Duodenal mucosa (tissue), 2 donors: ENCODE data around the gene PTPRG.

Experiments used
- H3K27ac ChIP-seq: one replicate; pipeline ENCODE4 v1.7.0; 2013; ENCODE audit warnings: low read depth, low read length
- H3K27me3 ChIP-seq, 2 donors: one replicate each; pipeline ENCODE4 v1.7.0; 2013; ENCODE audit warnings: low read length in 2 of 2, control low read depth in 1 of 2; ENCODE audit not compliant: insufficient read depth in 2 of 2, control insufficient read depth in 1 of 2
- H3K36me3 ChIP-seq, 2 donors: one replicate each; pipeline ENCODE4 v1.7.0; 2013; ENCODE audit warnings: low read length in 2 of 2, control low read depth in 1 of 2; ENCODE audit not compliant: insufficient read depth in 2 of 2, control insufficient read depth in 1 of 2
- H3K4me1 ChIP-seq, 2 donors: one replicate each; pipeline ENCODE4 v1.7.0; 2013; ENCODE audit warnings: low read length in 2 of 2, control low read depth in 1 of 2; ENCODE audit not compliant: insufficient read depth in 2 of 2, control insufficient read depth in 1 of 2
- H3K4me3 ChIP-seq, 2 donors: one replicate each; pipeline ENCODE4 v1.7.0; 2013; ENCODE audit warnings: low read length in 2 of 2, low read depth in 1 of 2
- H3K9ac ChIP-seq, 2 donors: one replicate each; pipeline ENCODE4 v1.7.0; 2013; ENCODE audit warnings: low read length in 2 of 2, low read depth in 1 of 2
- H3K9me3 ChIP-seq, 2 donors: one replicate each; pipeline ENCODE4 v1.7.0; 2013; ENCODE audit warnings: low read length in 2 of 2, control low read depth in 1 of 2; ENCODE audit not compliant: control insufficient read depth in 1 of 2

The PTPRG gene

GRCh38 chr3:62266668-62267283, 705.4 kb downstream of the PTPRG start:
- Histone ChIP-seq H3K27ac (no peak overlapping the region), H3K27me3 (no peaks in the 10 kb centered on the region), H3K4me3 (no peak overlapping the region), H3K36me3 (peaks cover 0 to 14% of the 10 kb centered on the region in 2 donors), H3K4me1 (no peaks in the 10 kb centered on the region), H3K9ac (no peak overlapping the region), H3K9me3 (no peaks in the 10 kb centered on the region)

GRCh38 chr3:62276658-62277180, 715.3 kb downstream of the PTPRG start:
- H3K36me3 ChIP-seq: peaks cover 5 to 17% of the 10 kb centered on the region in 2 donors
- H3K27ac ChIP-seq: no peak overlapping the region
- H3K4me3 ChIP-seq: no peak overlapping the region
- H3K4me1 ChIP-seq: no peaks in the 10 kb centered on the region
- no peaks in the 10 kb centered on the region for H3K27me3 ChIP-seq
- no peak overlapping the region for H3K9ac ChIP-seq
- H3K9me3 ChIP-seq: no peaks in the 10 kb centered on the region

GRCh38 chr3:62277450-62277849, 716.1 kb downstream of the PTPRG start:
- Histone ChIP-seq H3K4me3 (no peak overlapping the region), H3K9me3 (no peaks in the 10 kb centered on the region), H3K4me1 (no peaks in the 10 kb centered on the region), H3K27me3 (no peaks in the 10 kb centered on the region), H3K9ac (no peak overlapping the region), H3K27ac (no peak overlapping the region), H3K36me3 (peaks cover 5 to 17% of the 10 kb centered on the region in 2 donors)

- H3K4me1 ChIP-seq: no peaks in the 10 kb centered on the region
- H3K9ac ChIP-seq: no peak overlapping the region
- peaks cover 5 to 17% of the 10 kb centered on the region in 2 donors for H3K36me3 ChIP-seq
- no peaks in the 10 kb centered on the region for H3K27me3 ChIP-seq
- H3K4me3 ChIP-seq: no peak overlapping the region
- H3K9me3 ChIP-seq: no peaks in the 10 kb centered on the region
- H3K27ac ChIP-seq: no peak overlapping the region
Measured at GRCh38 chr3:62277986-62278385, 716.6 kb downstream of the PTPRG start.

DNA sequence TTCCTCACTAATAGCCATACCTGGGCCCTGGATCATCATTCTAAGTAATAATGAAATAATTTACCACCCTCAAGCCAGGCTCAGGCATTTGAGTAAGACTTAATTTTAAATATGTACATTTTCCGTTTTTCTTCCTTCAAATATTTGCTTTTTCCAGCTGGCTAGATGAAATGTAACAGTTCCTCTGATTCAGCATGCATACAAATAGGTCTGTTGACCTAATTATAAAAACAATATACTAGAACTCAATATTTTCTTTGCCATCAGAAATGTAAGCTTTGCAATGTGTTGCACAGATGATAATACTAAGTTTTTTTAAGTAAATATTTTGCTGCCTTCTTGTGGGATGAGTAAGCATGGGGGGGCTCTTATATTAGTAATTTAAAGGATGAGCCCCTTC, 720.4 kb downstream of the PTPRG start:
- Histone ChIP-seq H3K4me1 (no peaks in the 10 kb centered on the region), H3K36me3 (peaks cover 0 to 6% of the 10 kb centered on the region in 2 donors), H3K27ac (no peak overlapping the region), H3K9me3 (no peaks in the 10 kb centered on the region), H3K4me3 (no peak overlapping the region), H3K27me3 (no peaks in the 10 kb centered on the region), H3K9ac (no peak overlapping the region)

- Histone ChIP-seq H3K27me3 (no peaks in the 10 kb centered on the region), H3K36me3 (no peaks in the 10 kb centered on the region), H3K4me3 (no peak overlapping the region), H3K4me1 (no peaks in the 10 kb centered on the region), H3K9ac (no peak overlapping the region), H3K27ac (no peak overlapping the region), H3K9me3 (no peaks in the 10 kb centered on the region)
Measured at GRCh38 chr3:62284442-62284841, 723.1 kb downstream of the PTPRG start.

- Histone ChIP-seq H3K4me3 (no peak overlapping the region), H3K4me1 (no peaks in the 10 kb centered on the region), H3K36me3 (peaks cover 0 to 2% of the 10 kb centered on the region in 2 donors), H3K9ac (no peak overlapping the region), H3K27me3 (no peaks in the 10 kb centered on the region), H3K9me3 (no peaks in the 10 kb centered on the region), H3K27ac (no peak overlapping the region)
Measured at GRCh38 chr3:62287392-62287927, 726.1 kb downstream of the PTPRG start.

DNA sequence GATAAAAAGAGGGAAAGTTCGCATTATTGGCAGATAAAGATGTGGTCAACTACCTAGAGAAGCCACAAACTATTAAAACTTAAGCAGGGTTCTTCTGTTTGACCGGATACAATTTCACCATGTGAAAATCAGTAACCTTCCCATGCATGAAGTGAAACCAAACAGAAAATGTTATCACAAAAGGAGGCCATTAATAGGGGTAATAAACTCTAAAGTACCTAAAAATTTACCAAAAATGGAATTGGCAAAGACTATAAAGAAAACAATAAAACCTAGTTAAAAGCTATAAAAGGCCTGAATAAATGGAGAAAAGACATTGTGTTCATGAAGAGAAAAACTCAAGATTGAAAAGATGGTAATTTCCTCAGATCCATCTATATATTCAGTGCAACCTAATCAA, 728.6 kb downstream of the PTPRG start:
- peaks cover 0 to 5% of the 10 kb centered on the region in 2 donors for H3K36me3 ChIP-seq
- H3K4me1 ChIP-seq: no peaks in the 10 kb centered on the region
- no peak overlapping the region for H3K9ac ChIP-seq
- H3K27me3 ChIP-seq: no peaks in the 10 kb centered on the region
- H3K9me3 ChIP-seq: no peaks in the 10 kb centered on the region
- H3K27ac ChIP-seq: no peak overlapping the region
- no peak overlapping the region for H3K4me3 ChIP-seq

GRCh38 chr3:62293051-62293780, 731.8 kb downstream of the PTPRG start:
- H3K27ac ChIP-seq: no peak overlapping the region
- peaks cover 0 to 5% of the 10 kb centered on the region in 2 donors for H3K36me3 ChIP-seq
- H3K27me3 ChIP-seq: no peaks in the 10 kb centered on the region
- no peak overlapping the region for H3K4me3 ChIP-seq
- H3K9me3 ChIP-seq: no peaks in the 10 kb centered on the region
- no peaks in the 10 kb centered on the region for H3K4me1 ChIP-seq
- H3K9ac ChIP-seq: no peak overlapping the region

DNA sequence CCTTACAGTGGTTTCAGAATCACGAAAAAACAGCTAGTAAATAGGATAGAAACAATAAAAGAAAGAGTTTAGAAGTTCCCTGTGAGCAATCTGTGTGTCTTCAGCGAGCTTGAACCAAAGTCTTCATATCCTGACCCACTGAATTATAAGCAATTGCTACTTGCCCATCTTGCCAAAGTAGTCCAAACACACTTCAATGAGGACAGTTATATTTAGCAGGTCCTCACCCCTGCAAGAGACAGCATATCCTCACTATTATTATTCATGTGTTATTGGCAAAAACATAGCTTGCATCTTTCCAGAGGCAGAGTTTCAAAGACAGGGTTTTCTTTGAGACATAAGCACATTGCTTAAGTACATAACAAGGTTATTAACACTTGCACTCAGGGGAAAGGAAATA, 734.2 kb downstream of the PTPRG start:
- Histone ChIP-seq H3K27ac (no peak overlapping the region), H3K9me3 (no peaks in the 10 kb centered on the region), H3K27me3 (no peaks in the 10 kb centered on the region), H3K4me3 (no peak overlapping the region), H3K9ac (no peak overlapping the region), H3K36me3 (peaks cover 0 to 5% of the 10 kb centered on the region in 2 donors), H3K4me1 (no peaks in the 10 kb centered on the region)
